H9 (cell line): ENCODE results near the gene STPG3. TPM values are rescaled to one million over a fixed set of nuclear protein-coding genes. Genes with fewer than 3 reads are reported as not detected.

Experiments used
- DNase-seq: peaks from one replicate; pipeline ENCODE4 v3.0.0-alpha.2; 2017
- H2AFZ ChIP-seq: one replicate; pipeline ENCODE4 v1.6.1; 2013; ENCODE audit warnings: mild to moderate bottlenecking, low read length, control low read depth, moderate library complexity
- H2AK5ac ChIP-seq: 2 replicates; pipeline ENCODE4 v1.6.1; 2013; ENCODE audit warnings: low read length, control low read depth, mixed read lengths; ENCODE audit not compliant: insufficient read length
- H2BK120ac ChIP-seq: one replicate; pipeline ENCODE4 v1.6.1; 2013; ENCODE audit warnings: low read depth, mild to moderate bottlenecking, low read length, control low read depth, inconsistent platforms; ENCODE audit not compliant: poor library complexity, severe bottlenecking
- H2BK12ac ChIP-seq: 2 replicates; pipeline ENCODE4 v1.6.1; 2013; ENCODE audit warnings: low read length, control low read depth, mixed read lengths, low read depth; ENCODE audit not compliant: insufficient read length
- H2BK15ac ChIP-seq: 2 replicates; pipeline ENCODE4 v1.6.1; 2013; ENCODE audit warnings: low read depth, low read length, control low read depth
- H2BK20ac ChIP-seq: one replicate; pipeline ENCODE4 v1.6.1; 2013; ENCODE audit warnings: low read depth, mild to moderate bottlenecking, low read length, control low read depth, inconsistent platforms; ENCODE audit not compliant: poor library complexity, severe bottlenecking
- H2BK5ac ChIP-seq: 2 replicates; pipeline ENCODE4 v1.6.1; 2013; ENCODE audit warnings: low read length, control low read depth, mixed read lengths; ENCODE audit not compliant: insufficient read length
- H3K14ac ChIP-seq: 2 replicates; pipeline ENCODE4 v1.6.1; 2013; ENCODE audit warnings: low read length, control low read depth; ENCODE audit not compliant: insufficient read depth
- H3K18ac ChIP-seq: 2 replicates; pipeline ENCODE4 v1.6.1; 2013; ENCODE audit warnings: low read depth, mild to moderate bottlenecking, mixed read lengths, low read length, control low read depth; ENCODE audit not compliant: insufficient read length
- H3K23ac ChIP-seq: 2 replicates; pipeline ENCODE4 v1.6.1; 2013; ENCODE audit warnings: low read length, control low read depth, mixed read lengths, low read depth; ENCODE audit not compliant: insufficient read length
- H3K23me2 ChIP-seq: 2 replicates; pipeline ENCODE4 v1.6.1; 2013; ENCODE audit warnings: low read depth, mild to moderate bottlenecking, mixed read lengths, low read length, control low read depth; ENCODE audit not compliant: insufficient read length, poor library complexity, severe bottlenecking
- H3K27ac ChIP-seq: 2 replicates; pipeline ENCODE4 v1.5.1; 2013; ENCODE audit warnings: low read length, control low read depth, mixed read lengths, low read depth; ENCODE audit not compliant: insufficient read length
- H3K27me3 ChIP-seq: 2 replicates; pipeline ENCODE4 v1.6.1; 2013; ENCODE audit warnings: low read length, control low read depth, inconsistent platforms; ENCODE audit not compliant: insufficient read depth
- H3K4ac ChIP-seq: 2 replicates; pipeline ENCODE4 v1.6.1; 2013; ENCODE audit warnings: low read depth, mild to moderate bottlenecking, control low read depth, inconsistent platforms, low read length, moderate library complexity
- H3K4me1 ChIP-seq: 2 replicates; pipeline ENCODE4 v1.6.1; 2013; ENCODE audit warnings: low read length, control low read depth, inconsistent platforms; ENCODE audit not compliant: insufficient read depth
- H3K4me2 ChIP-seq: 2 replicates; pipeline ENCODE4 v1.6.1; 2013; ENCODE audit warnings: low read length, control low read depth, mixed read lengths; ENCODE audit not compliant: insufficient read length, insufficient read depth
- H3K56ac ChIP-seq: 2 replicates; pipeline ENCODE4 v1.6.1; 2013; ENCODE audit warnings: low read depth, mild to moderate bottlenecking, mixed read lengths, low read length, control low read depth; ENCODE audit not compliant: insufficient read length
- H3K79me1 ChIP-seq: 2 replicates; pipeline ENCODE4 v1.6.1; 2013; ENCODE audit warnings: low read depth, mild to moderate bottlenecking, moderate library complexity, low read length, control low read depth, inconsistent platforms; ENCODE audit not compliant: insufficient read depth, poor library complexity, severe bottlenecking
- H3K79me2 ChIP-seq: 2 replicates; pipeline ENCODE4 v1.6.1; 2013; ENCODE audit warnings: low read length, control low read depth, inconsistent platforms; ENCODE audit not compliant: insufficient read depth
- H3K9ac ChIP-seq: 2 replicates; pipeline ENCODE4 v1.6.1; 2013; ENCODE audit warnings: low read length, control low read depth, mixed read lengths; ENCODE audit not compliant: insufficient read length; ENCODE audit errors: extremely low read depth
- H3K9me3 ChIP-seq: one replicate; pipeline ENCODE4 v1.6.1; 2013; ENCODE audit warnings: low read depth, low read length, inconsistent platforms; ENCODE audit not compliant: control insufficient read depth
- H3T11ph ChIP-seq: one replicate; pipeline ENCODE4 v1.6.1; 2013; ENCODE audit warnings: mild to moderate bottlenecking, low read length, control low read depth, inconsistent platforms
- H4K20me1 ChIP-seq: one replicate; pipeline ENCODE4 v1.6.1; 2013; ENCODE audit not compliant: control insufficient read depth, insufficient read length, insufficient read depth
- H4K5ac ChIP-seq: 2 replicates; pipeline ENCODE4 v1.6.1; 2013; ENCODE audit warnings: low read depth, mild to moderate bottlenecking, mixed read lengths, low read length, control low read depth; ENCODE audit not compliant: insufficient read length
- H4K8ac ChIP-seq: replicated peaks from 2 replicates; pipeline ENCODE4 v1.6.1; 2013; ENCODE audit warnings: low read length, control low read depth, mixed read lengths, low read depth; ENCODE audit not compliant: insufficient read length
- H4K91ac ChIP-seq: 2 replicates; pipeline ENCODE4 v1.6.1; 2013; ENCODE audit warnings: low read depth, mild to moderate bottlenecking, moderate library complexity, mixed read lengths, low read length, control low read depth; ENCODE audit not compliant: insufficient read length
- H3K27ac Mint-ChIP-seq, 3 experiments: 2 replicates in 2 of 3; 3 replicates in 1 of 3; pipeline ENCODE4 v1.8.0; 2020 to 2021; ENCODE audit warnings: mixed read lengths in 3 of 3, mild to moderate bottlenecking in 1 of 3, moderate library complexity in 1 of 3
- H3K27me3 Mint-ChIP-seq: 2 replicates; pipeline ENCODE4 v1.8.0; 2021; ENCODE audit warnings: low read depth, mild to moderate bottlenecking, moderate library complexity, mixed read lengths
- H3K36me3 Mint-ChIP-seq, 3 experiments: 2 replicates in 2 of 3; 3 replicates in 1 of 3; pipeline ENCODE4 v1.8.0; 2020 to 2021; ENCODE audit warnings: low read depth in 3 of 3, mixed read lengths in 3 of 3; ENCODE audit not compliant: insufficient read depth in 1 of 3
- H3K4me1 Mint-ChIP-seq, 2 experiments: 2 replicates each; pipeline ENCODE4 v1.8.0; 2020; ENCODE audit warnings: mixed read lengths in 2 of 2
- H3K4me3 Mint-ChIP-seq, 2 experiments: 2 replicates in 1 of 2; 3 replicates in 1 of 2; pipeline ENCODE4 v1.8.0; 2020 to 2021; ENCODE audit warnings: mild to moderate bottlenecking in 2 of 2, mixed read lengths in 2 of 2, moderate library complexity in 1 of 2
- H3K9me3 Mint-ChIP-seq, 2 experiments: 2 replicates in 1 of 2; 3 replicates in 1 of 2; pipeline ENCODE4 v1.8.0; 2020; ENCODE audit warnings: mild to moderate bottlenecking in 2 of 2, mixed read lengths in 2 of 2, moderate library complexity in 1 of 2
- WGBS: extraction: QIAGEN DNeasy Blood & Tissue Kit; methylation state at CpG from one replicate; pipeline ENCODE4 v1.1.7; 2013; ENCODE audit warnings: missing lambda C conversion rate, low lambda C conversion rate, mixed read lengths; ENCODE audit not compliant: insufficient read length; ENCODE audit errors: extremely low coverage; 5-methylcytosine and 5-hydroxymethylcytosine counted together
- total RNA-seq: library from RNA; stranded (reverse); gene quantifications from 2 replicates; pipeline ENCODE4 v1.2.1, GENCODE V29; 2021
- TF ChIP-seq, protein P1 (sequence below): fragments of 200-600 bp; sonication (generic); conservative IDR thresholded peaks from 3 replicates; pipeline ENCODE4 v1.8.0; 2021; ENCODE audit warnings: antibody characterized with exemption, mild to moderate bottlenecking

STPG3 gene
- total RNA-seq, 1 experiment from 2014 or later = not detected

DNA sequence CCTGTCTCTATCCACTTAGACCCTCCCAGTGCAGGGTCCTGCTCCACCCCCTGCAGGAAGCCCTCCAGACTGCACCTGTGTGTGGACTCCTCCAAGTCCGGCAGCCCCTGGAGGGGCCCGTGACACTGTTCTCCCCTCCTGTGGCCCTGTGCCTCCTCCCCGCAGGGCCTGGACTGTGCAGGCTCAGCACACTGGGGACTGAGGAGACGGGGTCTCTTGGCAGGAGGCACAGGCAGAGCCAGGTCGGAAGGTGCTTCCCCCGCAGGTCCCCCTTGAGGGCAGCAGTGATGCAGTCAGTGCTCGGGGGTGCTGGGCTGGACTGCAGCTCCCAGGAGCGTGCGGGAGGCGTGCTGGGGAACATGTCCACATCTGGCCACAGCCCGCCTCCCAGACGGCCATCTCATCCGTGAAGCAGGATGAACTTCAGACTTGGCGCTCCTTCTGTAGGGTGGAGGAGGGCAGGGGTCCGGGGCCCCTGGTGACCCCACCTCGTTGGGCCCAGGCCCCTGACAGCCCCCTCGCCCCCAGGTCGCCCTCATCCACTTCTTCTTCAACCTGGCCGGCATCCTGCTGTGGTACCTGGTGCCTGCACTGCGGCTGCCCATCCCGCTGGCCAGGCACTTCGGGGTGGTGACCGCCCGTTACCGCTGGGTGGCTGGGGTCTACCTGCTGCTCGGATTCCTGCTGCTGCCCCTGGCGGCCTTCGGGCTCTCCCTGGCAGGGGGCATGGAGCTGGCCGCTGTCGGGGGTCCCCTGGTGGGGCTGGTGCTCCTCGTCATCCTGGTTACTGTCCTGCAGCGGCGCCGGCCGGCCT is 15.5 kb upstream of the STPG3 start:
- no peaks in the 10 kb centered on the region for H4K20me1 ChIP-seq
- no peak overlapping the region for H3K9ac ChIP-seq
- H3K79me1 ChIP-seq = no peaks in the 10 kb centered on the region
- Mint-ChIP-seq H3K4me1 (peaks cover 12 to 20% of the 10 kb centered on the region in 2 experiments), H3K27ac (peak overlapping the region in 2 of 3 experiments; percentile 34 to 76; a peak in 2 of 7 replicates), H3K27me3 (peaks cover 7% of the 10 kb centered on the region), H3K36me3 (peaks cover 0 to 5% (median 0%) of the 10 kb centered on the region in 3 experiments; a peak in 3 of 7 replicates), H3K4me3 (no peak overlapping the region), H3K9me3 (no peaks in the 10 kb centered on the region)
- no peak overlapping the region for H4K91ac ChIP-seq
- no peaks in the 10 kb centered on the region for H3K27me3 ChIP-seq
- H4K8ac ChIP-seq = no peak overlapping the region
- H3K4me2 ChIP-seq = no peak overlapping the region
- H3K23ac ChIP-seq = no peak overlapping the region
- no peak overlapping the region for H3K14ac ChIP-seq
- H4K5ac ChIP-seq = no peak overlapping the region
- no peak overlapping the region for H2AK5ac ChIP-seq
- no peak overlapping the region for H3K18ac ChIP-seq
- H3K27ac ChIP-seq = no peak overlapping the region
- H2BK20ac ChIP-seq = no peak overlapping the region
- no peak overlapping the region for H2BK5ac ChIP-seq
- H3T11ph ChIP-seq = no peak overlapping the region
- WGBS = no CpG with 5 or more reads among the region's 35 CpGs
- peaks cover 3% of the 10 kb centered on the region; the same call in 1 of the 2 replicates for H3K4me1 ChIP-seq
- no peak overlapping the region for H2AFZ ChIP-seq
- DNase-seq = peak; percentile 68
- H2BK12ac ChIP-seq = no peak overlapping the region
- TF ChIP-seq, protein P1, sequence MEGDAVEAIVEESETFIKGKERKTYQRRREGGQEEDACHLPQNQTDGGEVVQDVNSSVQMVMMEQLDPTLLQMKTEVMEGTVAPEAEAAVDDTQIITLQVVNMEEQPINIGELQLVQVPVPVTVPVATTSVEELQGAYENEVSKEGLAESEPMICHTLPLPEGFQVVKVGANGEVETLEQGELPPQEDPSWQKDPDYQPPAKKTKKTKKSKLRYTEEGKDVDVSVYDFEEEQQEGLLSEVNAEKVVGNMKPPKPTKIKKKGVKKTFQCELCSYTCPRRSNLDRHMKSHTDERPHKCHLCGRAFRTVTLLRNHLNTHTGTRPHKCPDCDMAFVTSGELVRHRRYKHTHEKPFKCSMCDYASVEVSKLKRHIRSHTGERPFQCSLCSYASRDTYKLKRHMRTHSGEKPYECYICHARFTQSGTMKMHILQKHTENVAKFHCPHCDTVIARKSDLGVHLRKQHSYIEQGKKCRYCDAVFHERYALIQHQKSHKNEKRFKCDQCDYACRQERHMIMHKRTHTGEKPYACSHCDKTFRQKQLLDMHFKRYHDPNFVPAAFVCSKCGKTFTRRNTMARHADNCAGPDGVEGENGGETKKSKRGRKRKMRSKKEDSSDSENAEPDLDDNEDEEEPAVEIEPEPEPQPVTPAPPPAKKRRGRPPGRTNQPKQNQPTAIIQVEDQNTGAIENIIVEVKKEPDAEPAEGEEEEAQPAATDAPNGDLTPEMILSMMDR = peak; percentile 52
- H2BK15ac ChIP-seq = no peak overlapping the region
- H3K23me2 ChIP-seq = no peaks in the 10 kb centered on the region
- no peaks in the 10 kb centered on the region for H3K79me2 ChIP-seq
- no peak overlapping the region for H3K56ac ChIP-seq
- no peak overlapping the region for H3K4ac ChIP-seq
- H2BK120ac ChIP-seq = no peak overlapping the region
- no peaks in the 10 kb centered on the region for H3K9me3 ChIP-seq
